ENCODE results near the gene SMG6.
"Not testable (repeated sequence)": the region's sequence is repeated elsewhere in the genome, so short reads cannot be mapped to it uniquely, and the experiment has no call there.

DNA sequence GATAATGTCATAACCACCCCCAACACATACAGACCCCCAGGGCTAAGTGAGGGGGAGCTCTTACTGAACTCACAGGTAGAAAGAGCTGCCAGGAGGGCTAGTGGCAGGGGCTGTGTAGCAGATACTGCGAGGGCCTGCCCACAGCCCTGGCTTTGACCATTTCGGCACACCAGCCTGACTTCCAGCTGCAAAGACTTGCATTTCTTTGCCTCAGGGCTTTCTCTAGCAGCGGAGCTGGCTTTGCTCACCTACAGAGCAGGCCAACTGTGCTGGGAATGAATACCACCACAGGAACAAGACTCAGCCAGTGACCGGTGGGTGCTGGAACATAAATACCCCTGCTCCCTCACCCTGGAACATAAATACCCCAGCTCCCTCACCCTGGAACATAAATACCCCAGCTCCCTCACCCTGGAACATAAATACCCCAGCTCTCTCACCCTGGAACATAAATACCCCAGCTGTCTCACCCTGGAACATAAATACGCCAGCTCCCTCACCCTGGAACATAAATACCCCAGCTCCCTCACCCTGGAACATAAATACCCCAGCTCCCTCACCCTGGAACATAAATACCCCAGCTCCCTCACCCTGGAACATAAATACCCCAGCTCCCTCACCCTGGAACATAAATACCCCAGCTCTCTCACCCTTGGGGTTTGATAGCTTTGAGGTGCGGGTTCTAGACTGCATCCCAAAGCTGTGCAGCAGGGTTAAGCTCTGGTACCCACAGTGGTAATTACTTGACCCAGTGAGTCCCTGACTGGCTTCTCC, 290.2 kb downstream of the SMG6 start:
- TF ChIP-seq, protein P1, sequence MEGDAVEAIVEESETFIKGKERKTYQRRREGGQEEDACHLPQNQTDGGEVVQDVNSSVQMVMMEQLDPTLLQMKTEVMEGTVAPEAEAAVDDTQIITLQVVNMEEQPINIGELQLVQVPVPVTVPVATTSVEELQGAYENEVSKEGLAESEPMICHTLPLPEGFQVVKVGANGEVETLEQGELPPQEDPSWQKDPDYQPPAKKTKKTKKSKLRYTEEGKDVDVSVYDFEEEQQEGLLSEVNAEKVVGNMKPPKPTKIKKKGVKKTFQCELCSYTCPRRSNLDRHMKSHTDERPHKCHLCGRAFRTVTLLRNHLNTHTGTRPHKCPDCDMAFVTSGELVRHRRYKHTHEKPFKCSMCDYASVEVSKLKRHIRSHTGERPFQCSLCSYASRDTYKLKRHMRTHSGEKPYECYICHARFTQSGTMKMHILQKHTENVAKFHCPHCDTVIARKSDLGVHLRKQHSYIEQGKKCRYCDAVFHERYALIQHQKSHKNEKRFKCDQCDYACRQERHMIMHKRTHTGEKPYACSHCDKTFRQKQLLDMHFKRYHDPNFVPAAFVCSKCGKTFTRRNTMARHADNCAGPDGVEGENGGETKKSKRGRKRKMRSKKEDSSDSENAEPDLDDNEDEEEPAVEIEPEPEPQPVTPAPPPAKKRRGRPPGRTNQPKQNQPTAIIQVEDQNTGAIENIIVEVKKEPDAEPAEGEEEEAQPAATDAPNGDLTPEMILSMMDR (IDR thresholded peaks at IDR 0.05) = not testable (repeated sequence)
- not testable (repeated sequence) for TF ChIP-seq POLR2A (IDR thresholded peaks at IDR 0.05)
